NCI-H345 treated with DMSO at 0.1 percent for 48 hours (cell line): ENCODE results near the gene PIK3AP1.
"Not testable (repeated sequence)": the region's sequence is repeated elsewhere in the genome, so short reads cannot be mapped to it uniquely, and the experiment has no call there.

ENCODE experiments used
- DNase-seq: peaks from one replicate; lab custom pipeline; 2025; ENCODE audit not compliant: unreplicated experiment; lab: John Stamatoyannopoulos, UW

Gene PIK3AP1

DNA sequence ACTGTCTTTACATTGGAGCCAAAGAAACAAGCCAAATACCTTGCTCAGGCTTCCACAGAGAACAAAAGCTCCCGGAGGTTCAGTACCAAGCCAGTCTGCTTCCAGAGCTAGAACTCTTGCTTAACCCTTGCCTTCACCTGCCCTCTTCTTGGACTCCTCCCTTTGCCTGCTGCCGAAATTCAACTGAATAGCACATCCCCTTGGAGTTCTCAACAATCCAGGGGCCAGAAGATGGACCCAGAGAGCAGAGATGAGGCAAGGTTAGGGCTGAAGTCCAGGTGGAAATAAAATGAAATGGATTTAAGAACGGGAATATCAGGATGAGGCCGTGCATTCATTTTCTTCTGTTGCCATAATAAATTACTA is 876 bp upstream of the PIK3AP1 start:
- DNase-seq: peak; percentile 16

- DNase-seq: no peak
These were observed 378 bp downstream of the PIK3AP1 start for GRCh38 chr10:96719850-96720421.

- DNase-seq: no peak
These were observed 1.1 kb downstream of the PIK3AP1 start for GRCh38 chr10:96719200-96719599.

DNA sequence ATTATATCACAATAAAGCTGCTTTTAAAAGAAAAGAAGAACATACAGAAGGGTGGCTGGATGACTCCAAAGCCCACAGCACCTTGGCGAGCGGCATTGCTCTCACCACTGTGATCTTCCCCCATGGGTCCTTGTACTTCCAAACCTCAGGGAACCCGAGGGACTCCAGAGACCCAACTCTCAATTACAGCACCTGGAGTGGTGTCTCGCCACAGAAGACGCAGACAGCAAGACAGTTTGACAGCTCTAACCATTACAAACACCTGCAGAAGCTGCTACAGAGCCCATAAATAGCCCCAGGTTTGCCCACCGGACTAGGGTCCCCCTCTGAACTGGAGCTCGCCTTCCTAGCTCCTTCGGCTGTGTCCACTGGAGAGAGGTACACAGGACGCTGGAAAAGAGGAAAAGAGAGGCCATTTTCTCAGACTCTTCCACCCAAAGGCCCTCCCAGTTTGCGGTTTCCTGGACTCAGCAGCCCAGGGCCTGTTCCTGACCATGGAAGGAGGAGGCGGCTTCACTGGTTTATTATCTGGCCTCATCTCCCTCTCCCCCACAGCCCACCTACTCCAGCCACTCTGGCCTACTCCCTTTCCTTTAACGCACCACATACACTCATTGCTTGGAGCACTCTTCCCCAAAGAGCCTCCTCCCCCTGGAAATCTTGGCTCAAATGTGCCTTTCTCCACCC is 1.9 kb downstream of the PIK3AP1 start:
- DNase-seq: no peak

DNA sequence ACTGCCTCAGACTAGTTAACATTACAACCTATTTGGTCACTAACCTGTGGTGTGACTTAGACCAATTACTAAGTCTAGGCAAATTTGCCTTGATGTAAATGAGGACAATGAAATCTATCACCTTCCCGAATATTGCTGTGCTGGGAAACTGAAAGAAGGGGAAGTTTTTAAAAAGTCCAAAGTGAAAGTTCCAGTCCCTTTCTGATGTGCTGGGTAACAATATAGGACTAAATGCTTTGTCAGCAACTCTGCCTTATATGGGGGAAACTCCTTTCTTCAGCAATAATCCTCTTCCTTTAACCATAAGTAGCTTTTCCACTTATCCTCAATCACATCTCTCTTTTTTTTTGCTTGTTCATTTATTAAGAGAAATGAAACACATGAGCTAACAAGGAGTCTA is 3.9 kb downstream of the PIK3AP1 start:
- no peak for DNase-seq

GRCh38 chr10:96714746-96715255 is 5.5 kb downstream of the PIK3AP1 start:
- no peak for DNase-seq

GRCh38 chr10:96714031-96714590 is 6.2 kb downstream of the PIK3AP1 start:
- DNase-seq: no peak

DNA sequence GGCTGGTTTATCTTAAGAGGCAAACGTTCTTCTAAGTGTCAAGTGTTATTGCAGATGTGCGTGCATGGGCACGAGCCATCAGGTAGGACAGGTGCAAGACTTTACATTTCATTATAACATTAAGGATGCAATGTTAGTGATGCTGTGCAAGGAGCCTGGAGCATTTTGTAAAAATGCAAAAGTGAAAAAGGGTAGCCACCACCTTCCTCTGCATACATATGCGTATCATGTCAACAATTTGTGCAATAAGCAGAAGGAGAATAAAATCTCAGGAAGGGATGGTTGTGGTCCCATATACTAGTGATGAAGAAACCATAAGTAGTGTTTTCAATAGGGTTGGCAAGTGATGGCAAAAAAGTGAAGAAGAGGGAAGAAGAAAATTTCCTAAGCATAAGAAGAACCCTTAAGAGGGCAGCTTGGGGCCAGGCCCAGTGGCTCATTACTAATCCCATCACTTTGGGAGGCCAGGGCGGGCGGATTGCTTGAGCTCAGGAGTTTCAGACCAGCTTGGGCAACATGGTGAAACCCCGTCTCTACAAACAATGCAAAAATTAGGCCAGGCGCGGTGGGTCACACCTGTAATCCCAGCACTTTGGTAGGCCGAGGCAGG is 7.5 kb downstream of the PIK3AP1 start:
- DNase-seq: no peak

DNA sequence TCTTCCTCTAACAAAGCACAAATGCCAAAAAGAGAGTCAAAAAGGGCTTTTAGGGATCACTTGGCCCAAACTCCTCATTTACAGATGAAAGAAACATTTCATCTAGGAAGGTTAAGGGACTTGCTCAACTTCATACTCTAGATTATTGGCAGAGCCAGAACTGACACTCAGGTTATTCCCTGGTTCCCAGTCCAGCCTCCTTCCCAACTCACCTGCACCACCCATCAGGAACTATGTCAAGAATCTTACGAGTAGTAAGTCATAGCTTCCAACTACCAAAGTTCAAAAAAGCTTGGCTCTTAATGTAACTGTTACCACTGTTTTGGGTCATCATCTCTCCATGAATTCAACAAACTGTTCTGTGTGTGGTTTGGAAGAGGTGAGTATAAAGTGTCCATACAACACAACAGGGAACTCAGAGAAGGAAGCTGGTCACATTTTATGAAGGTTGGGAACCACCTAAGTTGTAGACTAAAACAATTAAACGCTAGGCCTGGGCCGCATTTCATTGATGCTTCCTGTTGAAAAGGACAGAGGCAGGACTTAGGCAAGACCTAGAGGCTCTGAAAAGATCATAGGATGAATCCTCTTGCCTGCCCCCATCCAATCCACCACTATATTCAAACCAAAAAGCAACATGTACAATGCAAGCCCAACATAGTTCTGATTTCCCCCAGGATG is 9.1 kb downstream of the PIK3AP1 start:
- DNase-seq: no peak

- DNase-seq: no peak
These were observed 10.8 kb downstream of the PIK3AP1 start for GRCh38 chr10:96709525-96709924.

DNA sequence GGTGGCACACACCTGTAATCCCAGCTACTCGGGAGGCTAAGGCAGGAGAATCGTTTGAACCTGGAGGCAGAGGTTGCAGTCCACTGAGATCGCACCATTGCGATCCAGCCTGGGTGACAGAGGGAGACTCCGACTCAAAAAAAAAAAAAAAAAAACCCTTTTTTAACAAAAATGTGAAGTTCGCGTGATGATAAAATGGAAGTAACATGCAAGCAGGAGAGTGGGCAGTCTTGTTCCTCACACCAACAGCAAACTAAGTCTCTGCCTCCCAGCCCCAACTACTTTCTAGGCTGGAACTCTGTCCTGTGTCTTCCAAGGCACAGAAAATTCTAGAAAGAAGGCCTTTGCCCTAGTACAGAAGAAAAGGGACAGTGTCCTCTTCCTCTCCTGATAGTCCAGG is 11.3 kb downstream of the PIK3AP1 start:
- no peak for DNase-seq

- no peak for DNase-seq
These were observed 11.9 kb downstream of the PIK3AP1 start for GRCh38 chr10:96708456-96708855.

GRCh38 chr10:96706331-96706853 is 13.9 kb downstream of the PIK3AP1 start:
- DNase-seq: no peak

DNA sequence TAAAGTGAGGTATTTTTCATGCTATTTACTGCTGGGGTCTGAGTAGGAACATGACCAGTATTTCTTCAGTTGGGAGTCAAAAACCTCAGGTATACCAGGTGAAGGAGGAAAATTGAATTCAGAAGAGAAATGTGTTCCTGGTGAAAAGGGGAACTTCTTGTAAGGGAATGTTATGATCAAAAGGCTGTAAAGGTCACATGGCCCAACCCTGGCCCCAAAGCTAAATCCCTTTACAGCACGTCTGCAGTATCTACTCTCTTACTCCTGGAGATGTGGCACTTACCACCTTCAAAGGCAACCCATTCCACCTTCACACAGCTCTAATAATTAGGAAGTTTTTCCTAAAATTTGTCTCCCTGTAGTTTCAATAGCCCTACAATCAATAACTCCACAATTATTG is 15.2 kb downstream of the PIK3AP1 start:
- no peak for DNase-seq

DNA sequence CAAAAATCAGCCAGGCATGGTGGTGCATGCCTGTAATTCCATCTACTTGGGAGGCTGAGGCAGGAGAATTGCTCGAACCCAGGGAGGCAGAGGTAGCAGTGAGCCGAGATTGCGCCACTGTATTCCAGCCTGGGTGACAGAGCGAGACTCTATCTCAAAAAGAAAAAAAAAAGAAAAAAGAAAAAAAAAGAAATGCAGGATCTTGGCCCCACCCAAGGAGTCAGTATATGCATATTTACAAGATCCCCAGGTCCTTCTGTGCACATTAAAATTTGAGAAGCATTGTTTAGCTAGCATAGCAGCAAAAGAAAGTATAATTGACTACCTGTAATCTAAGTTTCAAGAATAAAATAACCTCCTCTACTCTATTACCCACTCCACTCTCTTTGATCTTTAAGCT is 15.8 kb downstream of the PIK3AP1 start:
- no peak for DNase-seq

- DNase-seq: no peak
These were observed 17.0 kb downstream of the PIK3AP1 start for GRCh38 chr10:96703358-96703757.

DNA sequence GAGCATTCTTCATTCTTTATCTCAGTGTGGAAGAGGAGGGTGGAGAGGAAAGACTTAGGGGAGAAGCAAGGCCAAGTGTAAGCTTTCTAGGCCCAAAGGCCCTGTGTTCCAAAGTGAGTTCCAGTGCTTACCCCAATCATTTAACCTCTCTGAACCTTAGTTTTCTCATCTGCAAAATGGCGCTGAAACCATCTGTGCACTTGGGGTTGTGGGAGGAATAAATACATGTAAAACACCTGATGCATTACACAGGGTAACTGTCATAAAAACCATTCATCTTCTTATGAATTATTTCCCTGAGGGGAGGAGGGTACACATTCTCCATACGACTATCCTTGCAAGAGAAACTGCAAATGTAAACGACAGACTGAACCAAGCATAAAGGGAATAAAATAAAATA is 19.0 kb downstream of the PIK3AP1 start:
- DNase-seq: no peak

DNA sequence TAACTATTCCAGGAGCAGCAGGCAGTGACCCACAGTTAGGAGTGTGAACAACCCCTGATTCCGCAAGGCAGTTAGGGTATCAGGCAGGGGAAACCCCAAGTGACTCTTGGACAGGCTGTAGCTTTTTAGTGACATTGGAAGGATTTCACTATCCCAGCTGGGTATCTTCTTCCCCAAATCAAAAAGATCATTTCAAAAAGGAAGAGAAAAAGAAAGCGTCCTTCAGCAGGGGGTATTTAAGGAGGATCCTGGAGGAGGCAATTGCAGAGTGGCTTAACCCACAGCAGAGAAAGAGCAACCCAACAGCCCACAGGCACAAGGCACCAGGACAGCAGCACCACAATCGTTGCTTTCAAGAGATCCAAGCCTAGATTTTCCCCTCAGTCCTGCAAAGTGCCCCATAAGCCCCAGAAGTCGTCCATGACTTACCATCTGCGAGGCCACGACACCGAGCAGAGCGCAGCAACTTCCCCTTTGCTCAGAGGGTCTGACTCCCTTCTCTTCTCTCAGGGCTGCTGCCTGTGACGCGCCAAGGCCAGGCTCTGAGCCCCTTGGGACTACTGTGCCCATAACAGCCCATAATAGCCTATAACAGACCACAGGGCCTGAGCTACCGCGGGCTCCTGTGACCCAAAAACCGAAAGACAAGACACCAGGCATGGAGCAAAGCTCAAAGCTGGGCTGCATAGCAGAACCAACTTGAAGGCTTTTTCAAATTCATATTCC is 19.8 kb downstream of the PIK3AP1 start:
- DNase-seq: no peak

GRCh38 chr10:96699613-96700012 is 20.7 kb downstream of the PIK3AP1 start:
- DNase-seq: no peak

- DNase-seq: not testable (repeated sequence)
These were observed 22.0 kb downstream of the PIK3AP1 start for GRCh38 chr10:96698305-96698704.

- DNase-seq: no peak
These were observed 22.9 kb downstream of the PIK3AP1 start for GRCh38 chr10:96697438-96697837.
